HTR-8/SVneo (cell line): Measurements from ENCODE around the gene GGTA1.
"Not testable (repeated sequence)": the region's sequence is repeated elsewhere in the genome, so short reads cannot be mapped to it uniquely, and the experiment has no call there.

Experiments
- DNase-seq: peaks from one replicate; pipeline ENCODE4 v3.0.0; 2011; ENCODE audit warnings: low spot score, mixed read lengths; ENCODE audit not compliant: insufficient read length
- FAIRE-seq: peaks from 2 replicates; lab custom pipeline; 2011; peaks lifted over from hg19 to GRCh38; lab: Jason Lieb, UNC

GGTA1 gene

DNA sequence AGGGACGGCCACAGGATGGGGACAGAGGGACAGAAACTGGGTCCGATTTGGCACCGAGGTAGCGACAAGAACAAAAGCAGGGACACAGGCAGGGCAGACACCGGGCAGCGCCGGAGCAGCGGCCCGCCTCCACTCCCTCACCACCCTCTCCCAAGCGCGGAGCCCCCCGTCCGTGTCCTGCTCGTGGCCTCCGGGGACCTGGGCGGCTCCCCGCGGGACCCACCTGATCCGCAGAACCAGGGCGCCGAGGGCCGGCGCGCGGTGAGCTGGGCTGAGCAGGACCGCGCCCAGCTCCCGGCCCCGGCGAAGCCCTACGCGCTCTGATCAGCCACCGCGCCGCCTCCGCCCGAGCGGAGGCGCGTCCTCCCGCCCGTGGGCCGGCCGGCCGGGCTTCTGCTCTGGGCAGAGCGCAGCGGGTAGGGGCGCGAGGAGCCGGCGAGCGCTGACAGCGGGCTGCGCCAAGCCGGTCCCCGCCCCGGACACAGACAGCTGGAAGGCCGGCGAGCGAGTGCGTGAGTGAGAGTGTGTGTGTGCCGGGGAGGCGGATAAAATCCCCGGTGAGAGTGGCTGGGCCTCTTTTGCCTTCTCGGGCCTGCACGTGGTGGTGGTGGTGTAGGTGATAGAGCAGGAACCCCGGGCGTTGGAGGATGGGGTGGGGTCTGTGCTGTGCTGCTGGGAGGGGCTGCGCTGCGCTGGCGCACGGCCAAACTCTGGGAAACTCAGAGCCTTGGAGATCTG is at the start of gene GGTA1:
GGTA1 (minus strand) TSS at position 418 of the 738 bp plus-strand sequence. CDS start 31,922 bp downstream, outside the sequence.
- FAIRE-seq = no peak
- DNase-seq = peak; percentile 41

GRCh38 chr9:121548666-121549065 is 49.0 kb upstream of the GGTA1 start:
- FAIRE-seq = no peak
- no peak for DNase-seq

GRCh38 chr9:121545875-121546423 is 46.3 kb upstream of the GGTA1 start:
- FAIRE-seq = no peak

GRCh38 chr9:121545150-121545874 is 45.7 kb upstream of the GGTA1 start:
- no peak for FAIRE-seq
- no peak for DNase-seq

More at GRCh38 chr9:121545875-121546423, 46.3 kb upstream of the GGTA1 start:
- peak; percentile 89 for DNase-seq

- FAIRE-seq (no peak), DNase-seq (no peak)
These were observed 42.4 kb upstream of the GGTA1 start for GRCh38 chr9:121542025-121542424.

DNA sequence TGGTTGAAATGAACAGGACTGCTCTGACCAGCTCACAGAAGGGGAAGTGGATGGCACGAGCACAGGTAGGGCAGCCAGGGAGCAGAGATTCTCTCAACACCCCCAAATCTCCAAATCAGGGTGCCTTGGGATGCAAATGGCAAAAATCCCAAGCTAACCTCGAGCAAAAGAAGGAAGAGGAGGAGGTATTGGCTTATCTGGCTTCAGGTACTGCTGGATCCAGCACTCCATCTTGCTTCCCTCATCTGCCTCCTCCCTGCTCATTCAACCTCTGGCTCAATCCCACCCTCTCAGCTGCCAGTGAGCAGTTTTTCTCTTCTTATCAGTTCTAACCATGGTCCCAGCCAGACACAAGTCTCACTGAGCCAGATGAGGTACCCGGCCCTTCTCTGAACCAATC is 41.6 kb upstream of the GGTA1 start:
- no peak for FAIRE-seq
- no peak for DNase-seq

- DNase-seq (no peak), FAIRE-seq (no peak)
These were observed 38.6 kb upstream of the GGTA1 start for GRCh38 chr9:121538221-121538620.

DNA sequence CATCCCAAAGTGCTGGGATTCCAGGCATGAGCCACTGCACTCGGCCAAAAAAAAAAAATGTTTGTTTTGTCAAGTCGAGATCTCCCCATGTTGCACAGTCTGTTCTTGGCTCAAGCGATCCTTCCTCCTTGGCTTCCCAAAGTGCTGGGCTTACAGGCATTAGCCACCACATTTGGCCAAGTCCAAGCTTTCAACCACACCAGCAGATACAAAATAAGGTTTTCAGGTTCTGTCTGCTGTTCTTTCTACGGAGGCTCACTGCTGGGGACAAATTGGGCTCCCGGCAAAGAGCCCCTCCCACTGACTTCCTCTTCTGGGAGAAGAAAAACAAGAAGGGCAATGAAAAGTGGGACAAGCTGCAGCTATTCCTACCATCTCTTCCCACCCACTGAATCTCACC is 37.6 kb upstream of the GGTA1 start:
- DNase-seq (no peak), FAIRE-seq (no peak)

DNA sequence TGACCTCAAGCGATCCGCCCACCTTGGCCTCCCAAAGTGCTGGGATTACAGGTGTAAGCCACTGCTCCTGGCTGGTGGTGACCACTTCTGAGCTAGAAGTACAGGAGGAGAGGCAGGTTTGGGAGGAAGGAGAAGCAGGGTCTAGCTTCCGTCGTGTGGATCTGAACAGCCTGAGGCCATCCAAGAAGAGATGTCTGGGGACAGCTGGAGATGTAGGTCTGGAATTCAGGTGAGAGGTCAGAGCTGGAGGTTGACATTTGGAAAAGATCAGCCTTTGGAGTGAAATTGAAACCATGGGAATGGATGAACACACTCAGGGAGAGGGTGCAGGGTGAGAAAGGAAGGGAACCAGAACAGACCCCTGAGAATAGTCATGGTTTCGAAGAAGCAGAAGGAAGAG is 33.2 kb upstream of the GGTA1 start:
- DNase-seq (no peak), FAIRE-seq (no peak)

GRCh38 chr9:121529237-121529987 is 29.8 kb upstream of the GGTA1 start:
- no peak for FAIRE-seq
- peak; percentile 48 for DNase-seq

DNA sequence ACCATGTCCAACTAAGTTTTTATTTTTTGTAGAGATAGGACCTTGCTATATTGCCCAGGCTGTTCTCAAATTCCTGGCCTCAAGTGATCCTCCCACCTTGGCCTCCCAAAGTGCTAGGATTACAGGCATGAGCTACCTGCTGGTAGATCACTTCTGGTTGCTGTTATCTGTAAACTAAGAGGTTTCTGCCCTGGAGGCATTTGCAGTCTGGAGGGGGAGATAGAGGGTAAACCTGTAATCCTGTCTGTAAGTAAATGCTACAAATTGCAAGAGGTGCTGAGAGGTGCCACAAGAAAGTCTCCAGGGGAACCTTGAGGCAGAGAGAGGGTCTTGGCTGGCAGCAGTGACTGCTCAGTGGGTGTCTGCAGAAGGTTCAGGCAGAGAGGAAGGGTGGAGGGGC is 29.0 kb upstream of the GGTA1 start:
- no peak for DNase-seq
- no peak for FAIRE-seq

- FAIRE-seq = no peak
- DNase-seq = no peak
These were observed 27.7 kb upstream of the GGTA1 start for GRCh38 chr9:121527371-121527770.

GRCh38 chr9:121519688-121520087 is 20.0 kb upstream of the GGTA1 start:
- not testable (repeated sequence) for FAIRE-seq

GRCh38 chr9:121518634-121519033 is 19.0 kb upstream of the GGTA1 start:
- no peak for FAIRE-seq

More at GRCh38 chr9:121519688-121520087, 20.0 kb upstream of the GGTA1 start:
- not testable (repeated sequence) for DNase-seq

DNA sequence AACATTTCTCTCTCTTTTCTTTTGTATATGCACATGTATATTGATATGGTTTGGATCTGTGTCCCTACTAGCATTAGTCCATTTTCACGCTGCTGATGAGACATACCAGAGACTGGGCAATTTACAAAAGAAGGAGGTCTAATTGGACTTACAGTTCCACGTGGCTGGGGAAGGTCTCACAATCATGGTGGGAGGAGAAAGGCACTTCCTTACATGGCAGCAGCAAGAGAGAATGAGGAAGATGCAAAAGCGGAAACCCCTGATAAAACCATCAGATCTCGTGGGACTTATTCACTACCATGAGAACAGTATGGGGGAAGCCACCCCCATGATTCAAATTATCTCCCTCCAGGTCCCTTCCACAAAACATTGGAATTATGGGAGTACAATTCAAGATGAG is 13.5 kb upstream of the GGTA1 start:
- not testable (repeated sequence) for DNase-seq, FAIRE-seq

More at GRCh38 chr9:121518634-121519033, 19.0 kb upstream of the GGTA1 start:
- no peak for DNase-seq

GRCh38 chr9:121510766-121511550 is 11.3 kb upstream of the GGTA1 start:
- DNase-seq = no peak
- FAIRE-seq = no peak

DNA sequence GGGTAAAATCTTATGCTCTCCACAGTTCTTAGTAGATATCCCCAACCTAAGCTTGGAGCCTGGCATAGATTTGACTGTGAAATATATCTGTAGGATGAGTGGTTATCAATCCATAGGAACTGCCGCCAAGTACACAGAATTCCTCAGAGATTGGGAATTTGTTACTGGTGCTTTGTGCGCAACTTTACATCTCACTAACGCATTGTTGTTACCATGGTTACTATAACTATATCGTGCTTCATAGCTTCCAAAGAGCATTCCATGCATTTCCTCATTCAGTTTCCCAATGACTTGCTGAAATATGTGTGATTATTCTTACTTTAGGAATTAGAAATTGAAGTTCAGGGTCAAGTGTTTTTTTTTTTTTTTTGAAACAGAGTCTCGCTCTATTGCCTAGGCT is 9.5 kb upstream of the GGTA1 start:
- FAIRE-seq (no peak), DNase-seq (no peak)

- DNase-seq (no peak), FAIRE-seq (no peak)
These were observed 8.8 kb upstream of the GGTA1 start for GRCh38 chr9:121508415-121508814.

DNA sequence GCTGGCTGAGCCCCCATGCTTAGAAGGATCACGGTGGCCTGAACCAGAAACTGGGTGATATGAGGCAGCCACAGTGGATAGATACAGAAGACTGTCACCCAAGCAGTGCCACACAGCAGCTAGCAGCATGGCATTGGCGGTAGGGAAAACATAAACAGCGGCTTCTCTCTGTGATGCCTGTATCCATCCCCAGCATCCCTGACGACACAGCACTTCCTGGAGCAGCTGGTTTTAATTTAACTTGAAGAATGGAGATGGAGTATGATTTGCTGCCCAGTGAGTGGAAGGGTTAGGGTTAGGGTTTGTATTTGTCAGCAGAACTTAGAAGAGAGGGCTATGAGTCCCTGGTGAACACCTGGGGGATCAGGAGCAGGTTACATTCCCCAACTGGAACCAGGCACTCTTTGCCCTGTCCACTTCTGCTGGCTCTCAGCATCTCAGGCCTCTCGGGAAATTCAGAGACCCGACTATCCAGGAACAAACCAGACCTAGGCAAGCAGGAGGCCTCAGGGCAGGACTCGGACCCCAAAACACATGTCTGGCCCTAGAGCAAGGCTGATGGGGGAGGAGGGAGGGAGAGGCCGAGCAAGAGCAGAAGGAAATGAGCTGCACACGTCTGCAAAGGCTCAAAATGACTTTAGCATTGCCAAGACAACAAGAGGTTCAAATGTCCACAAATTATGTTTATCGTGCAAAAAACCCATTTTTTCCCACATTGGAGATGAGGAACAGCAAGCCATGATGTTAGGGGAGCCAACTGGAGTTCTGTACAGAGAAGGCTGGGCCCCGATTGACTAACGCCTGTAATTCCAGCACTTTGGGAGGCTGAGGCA is 6.5 kb upstream of the GGTA1 start:
- FAIRE-seq (no peak), DNase-seq (no peak)
